ENCODE measurements around the gene LIN54. TPM values are rescaled to one million over a fixed set of nuclear protein-coding genes. Genes with fewer than 3 reads are reported as not detected.

Gene LIN54
- total and polyA plus RNA-seq, 2 of the 13 experiments (the other 11 are each of a cell fraction or from before 2014, with no cell fraction given), result 25.2 to 32.9 TPM

DNA sequence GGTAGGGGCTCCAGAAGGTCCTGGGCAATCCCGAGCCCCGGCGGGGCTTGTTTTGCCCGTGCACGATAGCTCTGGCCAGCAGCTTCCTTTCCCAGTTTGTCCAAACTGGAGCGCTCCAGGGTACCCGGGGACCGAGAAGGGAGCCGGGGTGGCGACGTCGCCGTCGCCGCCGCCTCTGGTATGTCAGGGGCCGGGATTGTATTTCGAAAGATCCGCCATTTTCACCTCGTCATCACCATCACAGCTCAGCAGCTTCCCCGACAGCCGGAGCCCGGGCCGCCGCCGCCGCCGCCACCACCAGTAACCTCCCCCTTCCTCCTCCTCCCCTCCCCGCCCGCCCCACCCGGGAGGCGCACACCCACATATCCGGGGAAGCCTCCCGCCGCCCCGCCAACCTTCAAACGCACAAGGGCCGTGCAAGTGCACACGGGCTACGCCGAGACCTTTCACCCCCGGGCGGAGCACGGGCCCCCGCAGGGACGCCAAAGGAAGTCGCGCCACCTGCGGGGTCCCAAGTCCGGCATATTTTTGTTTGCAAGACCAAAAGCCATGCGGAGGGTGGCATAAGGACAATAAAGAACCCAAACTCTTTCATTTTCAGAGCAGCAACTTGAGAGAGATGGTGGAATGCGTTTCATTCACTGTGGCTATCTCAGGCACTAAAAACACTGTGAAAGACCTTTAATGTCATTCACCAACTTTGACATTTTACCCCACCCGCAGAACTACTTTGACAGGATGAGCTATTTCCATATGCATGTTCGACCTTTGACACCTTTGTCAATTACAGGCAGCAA, at the start of gene LIN54 (continued):
- no peak for TF ChIP-seq KLF6 (CRISPR knock-in tag; IDR thresholded peaks at IDR 0.05)
- TF ChIP-seq, protein P1, sequence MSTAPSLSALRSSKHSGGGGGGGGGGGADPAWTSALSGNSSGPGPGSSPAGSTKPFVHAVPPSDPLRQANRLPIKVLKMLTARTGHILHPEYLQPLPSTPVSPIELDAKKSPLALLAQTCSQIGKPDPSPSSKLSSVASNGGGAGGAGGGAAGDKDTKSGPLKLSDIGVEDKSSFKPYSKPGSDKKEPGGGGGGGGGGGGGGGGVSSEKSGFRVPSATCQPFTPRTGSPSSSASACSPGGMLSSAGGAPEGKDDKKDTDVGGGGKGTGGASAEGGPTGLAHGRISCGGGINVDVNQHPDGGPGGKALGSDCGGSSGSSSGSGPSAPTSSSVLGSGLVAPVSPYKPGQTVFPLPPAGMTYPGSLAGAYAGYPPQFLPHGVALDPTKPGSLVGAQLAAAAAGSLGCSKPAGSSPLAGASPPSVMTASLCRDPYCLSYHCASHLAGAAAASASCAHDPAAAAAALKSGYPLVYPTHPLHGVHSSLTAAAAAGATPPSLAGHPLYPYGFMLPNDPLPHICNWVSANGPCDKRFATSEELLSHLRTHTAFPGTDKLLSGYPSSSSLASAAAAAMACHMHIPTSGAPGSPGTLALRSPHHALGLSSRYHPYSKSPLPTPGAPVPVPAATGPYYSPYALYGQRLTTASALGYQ (CRISPR knock-in tag; IDR thresholded peaks at IDR 0.05), result peak; percentile 80; the same call in 1 of the 2 replicates
- TF ChIP-seq NFYB (CRISPR knock-in tag; IDR thresholded peaks at IDR 0.05), result no peak
- no peak for TF ChIP-seq ZNF709 (CRISPR knock-in tag; IDR thresholded peaks at IDR 0.05)
- no peak for TF ChIP-seq SAFB2 (CRISPR knock-in tag; IDR thresholded peaks at IDR 0.05; ENCODE audit: borderline replicate concordance, low read depth)
- peak; percentile 45 for TF ChIP-seq GATAD1 (CRISPR knock-in tag; IDR thresholded peaks at IDR 0.05)
- TF ChIP-seq, protein P2, sequence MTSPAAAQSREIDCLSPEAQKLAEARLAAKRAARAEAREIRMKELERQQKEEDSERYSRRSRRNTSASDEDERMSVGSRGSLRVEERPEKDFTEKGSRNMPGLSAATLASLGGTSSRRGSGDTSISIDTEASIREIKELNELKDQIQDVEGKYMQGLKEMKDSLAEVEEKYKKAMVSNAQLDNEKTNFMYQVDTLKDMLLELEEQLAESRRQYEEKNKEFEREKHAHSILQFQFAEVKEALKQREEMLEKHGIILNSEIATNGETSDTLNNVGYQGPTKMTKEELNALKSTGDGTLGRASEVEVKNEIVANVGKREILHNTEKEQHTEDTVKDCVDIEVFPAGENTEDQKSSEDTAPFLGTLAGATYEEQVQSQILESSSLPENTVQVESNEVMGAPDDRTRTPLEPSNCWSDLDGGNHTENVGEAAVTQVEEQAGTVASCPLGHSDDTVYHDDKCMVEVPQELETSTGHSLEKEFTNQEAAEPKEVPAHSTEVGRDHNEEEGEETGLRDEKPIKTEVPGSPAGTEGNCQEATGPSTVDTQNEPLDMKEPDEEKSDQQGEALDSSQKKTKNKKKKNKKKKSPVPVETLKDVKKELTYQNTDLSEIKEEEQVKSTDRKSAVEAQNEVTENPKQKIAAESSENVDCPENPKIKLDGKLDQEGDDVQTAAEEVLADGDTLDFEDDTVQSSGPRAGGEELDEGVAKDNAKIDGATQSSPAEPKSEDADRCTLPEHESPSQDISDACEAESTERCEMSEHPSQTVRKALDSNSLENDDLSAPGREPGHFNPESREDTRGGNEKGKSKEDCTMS (CRISPR knock-in tag; conservative IDR thresholded peaks at IDR 0.05), result no peak
- TF ChIP-seq ZBTB21 (CRISPR knock-in tag; IDR thresholded peaks at IDR 0.05), result no peak
- no peak for TF ChIP-seq TCF7L2 (IDR thresholded peaks at IDR 0.05; ENCODE audit: low read depth, low read length)
- TF ChIP-seq HNRNPUL1 (IDR thresholded peaks at IDR 0.05; ENCODE audit: low read depth, low read length), result no peak
- TF ChIP-seq ZNF224 (CRISPR knock-in tag; IDR thresholded peaks at IDR 0.05), result no peak
- TF ChIP-seq ZNF3 (CRISPR knock-in tag; IDR thresholded peaks at IDR 0.05), result no peak
- TF ChIP-seq, protein P3, sequence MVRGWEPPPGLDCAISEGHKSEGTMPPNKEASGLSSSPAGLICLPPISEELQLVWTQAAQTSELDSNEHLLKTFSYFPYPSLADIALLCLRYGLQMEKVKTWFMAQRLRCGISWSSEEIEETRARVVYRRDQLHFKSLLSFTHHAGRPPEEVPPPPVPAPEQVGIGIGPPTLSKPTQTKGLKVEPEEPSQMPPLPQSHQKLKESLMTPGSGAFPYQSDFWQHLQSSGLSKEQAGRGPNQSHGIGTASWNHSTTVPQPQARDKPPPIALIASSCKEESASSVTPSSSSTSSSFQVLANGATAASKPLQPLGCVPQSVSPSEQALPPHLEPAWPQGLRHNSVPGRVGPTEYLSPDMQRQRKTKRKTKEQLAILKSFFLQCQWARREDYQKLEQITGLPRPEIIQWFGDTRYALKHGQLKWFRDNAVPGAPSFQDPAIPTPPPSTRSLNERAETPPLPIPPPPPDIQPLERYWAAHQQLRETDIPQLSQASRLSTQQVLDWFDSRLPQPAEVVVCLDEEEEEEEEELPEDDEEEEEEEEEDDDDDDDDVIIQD (CRISPR knock-in tag; IDR thresholded peaks at IDR 0.05; ENCODE audit: low read depth), result no peak
- peak; percentile 54; the same call in 1 of the 2 replicates for TF ChIP-seq MEIS2 (CRISPR knock-in tag; IDR thresholded peaks at IDR 0.05)
- TF ChIP-seq, protein P4, sequence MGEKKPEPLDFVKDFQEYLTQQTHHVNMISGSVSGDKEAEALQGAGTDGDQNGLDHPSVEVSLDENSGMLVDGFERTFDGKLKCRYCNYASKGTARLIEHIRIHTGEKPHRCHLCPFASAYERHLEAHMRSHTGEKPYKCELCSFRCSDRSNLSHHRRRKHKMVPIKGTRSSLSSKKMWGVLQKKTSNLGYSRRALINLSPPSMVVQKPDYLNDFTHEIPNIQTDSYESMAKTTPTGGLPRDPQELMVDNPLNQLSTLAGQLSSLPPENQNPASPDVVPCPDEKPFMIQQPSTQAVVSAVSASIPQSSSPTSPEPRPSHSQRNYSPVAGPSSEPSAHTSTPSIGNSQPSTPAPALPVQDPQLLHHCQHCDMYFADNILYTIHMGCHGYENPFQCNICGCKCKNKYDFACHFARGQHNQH (CRISPR knock-in tag; IDR thresholded peaks at IDR 0.05), result no peak; the same call in 1 of the 2 replicates
- no peak for TF ChIP-seq HMGA1 (CRISPR knock-in tag; conservative IDR thresholded peaks at IDR 0.05)
- no peak for TF ChIP-seq ZNF367 (CRISPR knock-in tag; IDR thresholded peaks at IDR 0.05; ENCODE audit: borderline replicate concordance)
- TF ChIP-seq HMG20B (CRISPR knock-in tag; conservative IDR thresholded peaks at IDR 0.05), result no peak
- TF ChIP-seq ZNF143 (CRISPR knock-in tag; IDR thresholded peaks at IDR 0.05), result no peak
- TF ChIP-seq ZNF652 (CRISPR knock-in tag; IDR thresholded peaks at IDR 0.05; ENCODE audit: borderline replicate concordance, low read depth), result no peak
